H1 (cell line): Measurements from ENCODE around the gene PALD1.

Experiments used
- EZH2 ChIP-seq: fragments of 200-600 bp; sonication (generic); IDR thresholded peaks from 2 replicates; pipeline ENCODE4 v1.7.1; 2012; ENCODE audit warnings: low read depth, mild to moderate bottlenecking, moderate library complexity, low read length, inconsistent platforms; ENCODE audit not compliant: severe bottlenecking
- POU5F1 ChIP-seq: IDR thresholded peaks from 2 replicates; pipeline ENCODE4 v1.6.1; 2011; ENCODE audit warnings: low read depth, mild to moderate bottlenecking, low read length, moderate library complexity
- RFX5 ChIP-seq: IDR thresholded peaks from 2 replicates; pipeline ENCODE4 v1.6.1; 2011; ENCODE audit warnings: low read depth, low read length, improper control_type of control experiment, borderline replicate concordance

DNA sequence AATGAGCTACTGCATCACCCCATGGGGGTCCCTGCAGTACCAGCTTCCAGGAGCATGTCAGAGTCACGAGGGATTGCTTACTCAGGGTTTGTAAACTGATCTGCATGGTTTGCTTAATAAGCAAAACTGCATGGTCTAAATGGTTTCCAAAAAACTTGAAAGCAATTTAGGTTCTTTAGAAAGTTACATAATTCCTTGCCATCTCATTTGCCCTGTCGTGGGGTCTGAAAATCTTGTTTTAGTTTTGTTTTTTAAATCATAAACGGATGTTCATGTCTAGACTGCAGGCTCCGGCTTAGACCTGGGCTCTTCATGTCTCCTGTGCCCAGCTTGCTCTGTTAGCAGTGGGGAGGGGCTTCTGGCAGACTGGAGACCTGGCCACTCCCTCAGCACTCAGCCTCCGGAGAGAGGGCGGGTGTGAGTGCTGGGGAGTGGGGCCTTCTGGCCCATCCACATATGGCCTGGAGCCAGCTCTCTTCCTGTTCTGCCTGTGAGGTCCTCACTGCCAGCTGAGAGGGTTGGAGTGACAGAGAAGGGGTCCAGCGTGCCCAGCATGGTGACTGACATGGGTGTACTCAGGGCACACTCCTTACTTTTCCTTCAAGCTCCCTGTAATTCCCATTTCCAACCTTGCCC, 106.5 kb downstream of the PALD1 start:
- TF ChIP-seq EZH2 (no peak), POU5F1 (no peak), RFX5 (no peak)
